Activated T-cell treated with anti-CD3 and anti-CD28 coated beads for 24 hours (primary cell): ENCODE results near the gene MPDZ.

ENCODE experiments used
- DNase-seq: peaks from one replicate; pipeline ENCODE4 v3.0.0-alpha.2; 2020; ENCODE audit warnings: low read depth

MPDZ gene

GRCh38 chr9:13279284-13280141, at the start of gene MPDZ:
Gene MPDZ, minus strand, starts transcription at chr9:13279692. Its CDS starts 29,377 bp downstream, at chr9:13250315.
- no peak for DNase-seq

- no peak for DNase-seq
These were observed 45.5 kb upstream of the MPDZ start for GRCh38 chr9:13324988-13325387.

GRCh38 chr9:13322828-13323550, 43.5 kb upstream of the MPDZ start:
- DNase-seq, result no peak

DNA sequence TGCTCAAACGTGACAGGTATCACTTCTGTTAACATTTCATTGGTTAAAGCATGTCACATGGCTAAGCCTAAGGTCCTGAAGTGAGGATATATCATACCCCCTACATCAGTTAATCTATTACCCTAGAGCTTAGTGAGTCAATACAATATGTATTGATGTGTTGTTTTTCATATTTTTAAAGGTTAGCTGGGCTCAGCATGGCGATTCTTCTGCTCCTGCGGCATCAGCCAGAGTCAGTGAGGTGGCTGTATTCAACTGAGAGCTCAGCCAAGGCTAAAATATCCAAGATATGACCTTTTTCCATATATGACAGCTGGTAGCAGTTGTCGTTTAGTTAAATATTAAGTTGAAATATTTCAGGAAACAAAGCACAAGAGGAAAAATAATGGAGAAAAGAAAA, 38.5 kb upstream of the MPDZ start:
- DNase-seq, result no peak

DNA sequence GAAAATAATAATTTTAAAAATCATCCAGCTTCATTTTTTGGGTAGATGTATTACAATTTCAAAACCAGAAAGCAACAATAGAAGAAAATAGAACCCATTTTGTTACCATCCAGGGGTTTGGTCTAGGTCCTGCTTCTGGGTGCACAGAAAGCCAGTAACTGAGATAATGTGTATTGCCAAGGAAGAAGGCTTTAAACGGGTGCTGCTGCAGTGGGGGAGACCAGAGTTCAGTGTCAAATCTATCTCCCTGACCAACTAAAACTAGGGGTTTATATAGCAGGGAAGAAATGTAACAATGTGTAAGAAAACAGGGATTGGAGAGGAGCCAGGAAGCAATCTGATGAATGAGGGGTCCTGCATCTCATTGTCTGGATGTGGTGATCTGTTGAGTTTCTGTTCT, 17.5 kb upstream of the MPDZ start:
- no peak for DNase-seq

GRCh38 chr9:13295556-13295955, 16.1 kb upstream of the MPDZ start:
- no peak for DNase-seq

DNA sequence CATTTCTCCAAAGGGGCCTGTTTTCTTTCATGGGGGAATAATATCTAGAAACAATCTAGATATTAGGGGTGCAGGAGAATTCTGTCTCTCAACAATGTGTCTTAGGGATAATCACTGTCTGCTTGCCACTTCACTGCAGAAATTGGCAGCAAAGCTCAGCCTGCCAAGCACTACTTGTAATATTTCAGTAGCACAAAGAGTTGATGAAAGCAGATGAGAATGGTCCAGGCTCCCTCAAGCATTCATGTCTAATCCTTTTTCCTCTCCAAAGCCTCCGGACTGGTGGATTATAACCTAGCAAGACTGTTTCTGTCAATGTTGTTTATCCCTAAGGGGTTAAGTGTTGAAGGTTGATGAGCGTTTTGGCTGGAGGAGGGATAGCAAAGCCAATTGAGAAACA, 13.3 kb upstream of the MPDZ start:
- DNase-seq, result no peak

DNA sequence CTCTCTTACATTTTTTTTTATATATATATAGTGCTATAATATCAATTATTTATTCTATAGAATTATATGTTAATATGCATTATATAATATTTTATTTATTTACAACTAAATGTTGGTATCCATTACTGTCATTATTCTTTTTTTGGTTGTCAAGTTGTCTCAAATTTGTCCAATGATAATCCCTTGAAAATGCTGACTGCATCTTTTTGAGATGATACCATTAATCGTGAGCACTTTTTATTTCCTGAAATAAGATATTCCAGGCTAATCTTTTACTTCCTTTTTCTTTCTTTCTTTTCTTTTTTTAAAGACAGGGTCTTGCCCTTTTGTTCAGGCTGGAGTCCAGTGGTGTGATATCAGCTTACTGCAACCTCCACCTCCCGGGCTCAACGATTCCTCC, 12.7 kb upstream of the MPDZ start:
- DNase-seq, result no peak

GRCh38 chr9:13291718-13292117, 12.2 kb upstream of the MPDZ start:
- no peak for DNase-seq

DNA sequence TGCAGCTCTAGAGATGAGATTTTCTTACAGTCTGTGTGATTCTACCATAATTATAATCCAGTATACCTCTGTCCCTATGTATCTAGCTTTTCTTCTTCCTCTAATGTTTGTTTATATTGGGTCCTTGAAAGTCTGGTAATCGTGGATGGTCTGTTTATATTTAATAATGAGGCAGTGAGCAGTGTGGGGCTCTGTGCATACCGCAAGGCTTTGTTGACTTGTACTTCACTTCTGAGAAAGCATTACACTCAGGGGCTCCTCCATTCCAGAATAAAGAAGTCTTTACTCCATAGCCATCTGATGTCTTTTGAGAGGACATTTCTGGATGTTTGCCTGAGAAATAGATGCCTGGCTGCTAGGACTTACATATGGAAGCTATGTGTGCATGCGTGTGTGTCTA, 4.5 kb upstream of the MPDZ start:
- DNase-seq, result no peak

- no peak for DNase-seq
These were observed 3.5 kb upstream of the MPDZ start for GRCh38 chr9:13282998-13283397.

GRCh38 chr9:13281356-13282016, 2.0 kb upstream of the MPDZ start:
- no peak for DNase-seq

- DNase-seq, result no peak
These were observed 885 bp downstream of the MPDZ start for GRCh38 chr9:13278368-13279246.

DNA sequence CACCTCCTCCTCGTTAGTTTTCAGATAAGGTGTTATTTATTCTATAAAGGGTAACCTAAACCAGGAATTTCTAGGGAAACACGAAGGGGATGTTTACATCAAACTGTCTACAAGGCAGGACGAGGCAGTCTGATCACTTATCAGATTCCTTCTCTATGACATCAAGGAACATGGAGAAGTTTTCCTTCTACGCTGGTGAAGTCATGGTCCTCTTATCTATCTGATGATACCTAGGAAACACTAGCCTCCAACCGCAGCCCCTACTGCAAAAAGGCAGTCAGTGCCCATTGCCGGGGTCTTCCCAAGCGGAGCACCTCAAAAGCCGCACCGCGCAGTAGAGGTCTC, 1.5 kb downstream of the MPDZ start:
- DNase-seq, result no peak

- DNase-seq, result no peak
These were observed 4.4 kb downstream of the MPDZ start for GRCh38 chr9:13274886-13275641.

DNA sequence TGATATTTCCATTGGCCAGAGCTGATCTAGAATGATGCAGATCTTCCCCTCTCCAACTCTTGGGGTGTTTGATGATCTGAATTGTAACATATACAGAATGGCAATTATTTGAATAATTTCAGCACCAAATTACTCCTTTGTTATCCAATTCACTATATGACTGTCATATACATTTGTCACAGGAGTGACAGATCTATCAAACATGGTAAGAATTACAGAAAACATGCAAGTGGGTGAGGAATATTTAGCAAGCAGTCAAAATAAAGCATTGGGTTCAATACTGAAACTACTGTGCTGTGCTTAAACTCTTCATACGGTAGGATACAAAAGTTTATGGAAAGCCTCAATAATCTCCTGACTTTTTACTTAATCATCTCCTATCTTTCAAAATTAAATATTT, 8.8 kb downstream of the MPDZ start:
- DNase-seq, result no peak

DNA sequence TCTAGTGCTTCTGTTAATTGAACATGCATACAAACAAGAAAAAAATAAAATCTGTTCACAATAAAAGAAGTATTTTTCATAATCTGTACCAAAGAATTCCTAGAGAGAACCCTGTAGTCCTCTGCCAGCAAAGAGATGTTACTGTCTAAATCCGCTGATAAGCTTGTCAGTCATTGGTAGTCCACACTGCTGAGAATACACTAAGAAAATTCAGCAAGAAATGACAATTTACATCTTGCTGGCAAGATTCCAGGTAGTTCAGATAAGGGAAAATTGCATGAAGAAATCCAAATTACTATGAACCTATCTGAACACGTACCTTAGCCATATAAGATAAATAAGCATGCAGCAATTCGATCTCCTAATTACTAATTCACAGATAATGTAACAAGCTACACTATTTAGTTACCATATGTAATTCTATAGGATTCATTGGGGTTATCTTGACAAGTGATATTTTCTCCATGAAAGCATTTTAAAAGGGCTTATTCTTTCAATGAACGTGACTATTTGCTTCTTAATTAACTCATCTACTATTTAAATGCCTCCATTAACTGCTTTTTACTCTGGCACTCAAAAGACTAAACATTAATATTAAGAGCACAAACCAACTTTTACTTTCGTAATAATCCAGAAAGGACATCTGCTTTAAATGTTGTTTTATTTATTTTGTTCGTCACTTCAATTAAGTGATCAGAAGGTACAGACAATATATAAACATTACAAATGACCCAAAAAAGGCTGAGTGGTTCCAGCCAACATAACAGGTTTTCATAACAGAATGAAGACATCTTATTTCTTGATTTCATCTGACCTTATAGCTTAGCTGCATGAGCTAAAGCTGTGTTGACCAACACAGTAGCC, 9.7 kb downstream of the MPDZ start:
- DNase-seq, result no peak

DNA sequence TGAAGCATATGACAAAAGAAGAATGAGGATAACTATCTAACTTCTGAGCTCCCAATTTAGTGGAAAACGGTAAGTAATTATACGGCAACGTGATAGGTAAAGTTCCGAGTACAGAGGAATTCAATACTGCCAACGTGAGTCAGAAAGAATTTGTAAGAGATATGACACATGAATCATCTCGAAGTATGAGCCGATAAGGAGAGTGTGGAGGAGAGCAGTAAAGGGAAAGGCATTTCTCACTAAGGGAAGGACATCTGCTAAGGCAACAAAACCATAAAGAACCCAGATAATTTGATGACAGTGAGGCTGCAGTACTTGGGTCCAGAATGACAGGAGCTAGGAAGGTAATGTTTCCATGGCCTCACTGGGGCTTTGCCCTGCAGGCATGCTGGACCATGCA, 11.0 kb downstream of the MPDZ start:
- DNase-seq, result no peak

DNA sequence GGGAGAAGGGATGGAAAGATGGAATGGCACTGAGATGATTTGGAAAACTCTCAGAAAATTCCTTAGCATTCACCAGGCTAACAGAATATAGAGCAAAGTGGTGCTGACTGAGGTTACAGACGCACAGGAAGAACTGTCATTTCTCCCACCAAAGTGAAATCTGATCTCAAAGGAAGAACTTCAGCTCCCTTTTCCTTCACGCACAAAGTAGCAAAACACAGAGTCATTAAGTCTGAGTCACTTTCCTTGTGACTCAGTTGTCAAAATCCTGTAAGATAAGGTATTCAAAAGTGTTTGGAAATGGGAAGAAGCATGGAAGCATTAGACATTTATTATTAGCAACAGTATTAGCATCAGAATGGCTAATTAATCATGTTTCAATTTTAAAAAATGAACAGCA, 11.7 kb downstream of the MPDZ start:
- no peak for DNase-seq

- no peak for DNase-seq
These were observed 13.3 kb downstream of the MPDZ start for GRCh38 chr9:13266167-13266566.
